GM04504 (cell line): Measurements from ENCODE around the gene CASTOR1.
"Not testable (repeated sequence)": the region's sequence is repeated elsewhere in the genome, so short reads cannot be mapped to it uniquely, and the experiment has no call there.

Experiments
- DNase-seq: peaks from one replicate; pipeline ENCODE4 v3.0.0-alpha.2; 2012; ENCODE audit warnings: low read depth

CASTOR1 gene

DNA sequence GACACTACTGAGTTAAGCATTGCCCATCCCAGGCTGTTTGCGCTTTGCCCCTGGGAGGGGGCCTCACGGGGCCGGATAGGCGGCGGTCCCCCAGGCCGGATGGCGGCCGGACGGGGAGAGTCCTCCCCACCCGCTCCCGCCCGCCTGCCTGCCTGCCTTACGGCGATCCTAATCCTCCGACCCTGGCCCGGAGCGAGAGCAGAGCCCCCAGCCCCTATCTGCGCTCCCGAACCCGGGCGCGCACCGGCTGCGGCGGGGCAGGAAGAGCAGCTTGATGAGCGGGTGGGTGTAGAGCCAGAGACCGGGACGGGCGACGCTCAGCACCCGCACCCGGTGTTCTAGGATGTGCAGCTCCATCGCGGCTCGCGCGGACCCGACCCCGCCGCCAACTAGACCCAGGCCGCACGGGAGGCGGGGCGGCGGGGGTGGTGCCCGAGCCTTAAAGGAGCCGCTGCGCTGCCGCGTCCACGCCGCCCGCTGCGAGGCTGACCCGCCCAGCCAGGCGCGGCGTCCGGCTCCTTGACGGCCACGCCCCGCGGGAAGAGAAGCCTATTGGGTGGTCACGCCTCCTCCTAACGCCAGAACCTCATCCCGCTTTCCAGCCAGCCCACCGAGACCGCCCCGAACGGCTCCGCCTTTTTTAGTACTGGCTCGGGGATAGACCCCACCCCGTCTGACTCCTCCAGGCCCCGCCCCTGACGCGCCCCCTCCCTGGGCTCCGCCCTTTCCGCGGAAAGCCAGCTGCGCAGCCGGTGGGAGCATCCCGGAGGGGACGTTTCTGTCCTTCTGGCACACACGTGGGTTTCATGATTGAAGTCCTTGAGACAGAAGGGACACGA lies at the start of gene CASTOR1:
Gene CASTOR1 (minus strand): TSS at position 365 of the 839 bp plus-strand sequence. CDS start 8 bp downstream, at position 357.
- DNase-seq: peak; percentile 95

- DNase-seq: no peak
These were observed 49.5 kb upstream of the CASTOR1 start for GRCh38 chr22:30338802-30339201.

DNA sequence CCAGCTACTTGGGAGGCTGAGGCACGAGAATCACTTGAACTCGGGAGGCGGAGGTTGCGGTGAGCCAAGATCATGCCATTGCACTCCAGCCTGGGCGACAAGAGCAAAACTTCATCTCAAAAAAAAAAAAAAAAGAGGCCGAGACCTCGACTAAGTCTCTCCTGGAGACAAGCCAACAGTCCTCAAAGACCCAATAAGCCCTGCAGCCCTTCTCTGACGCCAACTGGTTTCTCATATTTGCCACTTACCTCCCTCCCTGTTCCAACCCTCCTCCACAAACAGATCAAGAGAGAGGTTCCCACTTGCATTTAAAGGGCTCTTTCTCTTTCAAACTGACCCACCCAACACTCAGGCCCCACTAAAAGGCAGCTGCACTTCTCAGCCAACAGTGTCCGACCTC lies 49.0 kb upstream of the CASTOR1 start:
- DNase-seq: not testable (repeated sequence)

- no peak for DNase-seq
These were observed 48.1 kb upstream of the CASTOR1 start for GRCh38 chr22:30337461-30337778.

DNA sequence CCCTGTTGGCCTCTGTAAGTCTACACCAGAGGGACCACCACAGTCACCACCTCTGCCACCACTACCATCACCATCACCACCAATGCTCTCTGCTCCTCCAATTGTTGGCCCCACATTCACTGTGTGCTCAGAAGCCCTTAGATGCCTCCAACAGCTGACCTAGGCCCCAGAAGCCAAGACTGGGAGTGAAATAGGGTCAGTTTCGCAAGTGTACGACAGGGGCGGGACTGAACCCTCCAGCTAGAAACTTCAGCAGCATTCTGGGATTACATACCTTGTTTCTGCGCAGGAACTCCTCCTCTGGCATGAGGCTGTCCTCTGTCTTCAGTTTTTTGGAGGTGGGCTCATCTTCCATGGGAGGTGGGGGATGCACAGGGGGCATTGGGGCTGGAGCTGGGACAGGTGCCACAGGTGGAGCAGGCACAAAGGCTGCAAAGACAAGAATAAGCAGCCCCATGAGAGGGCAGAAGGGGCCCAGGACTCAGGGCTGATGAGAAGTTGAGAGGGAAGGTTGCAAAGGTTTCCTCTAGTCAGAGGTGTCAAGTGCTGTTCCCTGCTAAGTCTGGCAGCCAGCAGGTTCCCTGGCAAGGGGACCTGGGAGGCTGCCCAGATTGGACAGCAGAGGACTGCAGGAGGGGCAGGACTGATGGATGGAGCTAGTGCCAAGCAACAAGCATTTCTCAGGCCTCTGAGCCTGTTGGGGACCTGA lies 47.6 kb upstream of the CASTOR1 start:
- DNase-seq: no peak

- no peak for DNase-seq
These were observed 45.9 kb upstream of the CASTOR1 start for GRCh38 chr22:30335236-30335635.

DNA sequence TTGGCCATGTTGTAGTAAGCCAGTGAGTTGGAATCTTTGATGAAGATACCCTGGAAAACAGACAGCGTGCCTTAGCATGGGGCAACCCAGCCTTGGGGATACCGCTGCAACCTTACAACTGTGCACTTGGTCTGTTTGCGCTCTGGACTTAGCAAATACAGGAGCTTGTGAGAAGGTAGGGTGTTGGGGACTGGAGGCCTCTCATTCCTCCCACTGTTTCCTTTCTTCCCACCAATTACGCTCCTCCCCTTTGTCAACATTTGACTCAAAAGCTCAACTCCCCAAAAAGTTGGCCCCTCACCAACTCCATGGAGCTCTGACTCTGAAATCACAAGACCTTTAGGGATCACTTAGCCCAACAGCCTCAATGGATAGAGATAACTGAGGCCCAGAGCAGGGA lies 45.3 kb upstream of the CASTOR1 start:
- DNase-seq: no peak

DNA sequence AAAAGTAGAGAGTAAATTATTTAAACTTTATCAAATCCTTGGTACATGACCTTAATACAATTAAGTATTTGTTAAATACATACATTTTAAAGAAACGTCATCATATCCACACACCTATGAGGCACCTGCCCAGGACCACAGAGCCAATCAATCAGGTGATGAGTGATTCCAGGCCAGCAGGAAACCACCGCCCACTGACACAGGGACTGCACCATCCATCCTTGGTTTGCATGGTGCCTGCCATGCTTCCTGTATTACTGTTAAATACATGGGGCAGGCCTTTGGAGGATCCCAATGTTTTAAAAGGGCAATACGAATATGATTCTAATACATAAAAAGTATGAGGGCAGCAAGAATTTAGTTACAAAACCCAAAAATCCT lies 44.4 kb upstream of the CASTOR1 start:
- no peak for DNase-seq

- DNase-seq: no peak
These were observed 43.8 kb upstream of the CASTOR1 start for GRCh38 chr22:30332994-30333706.

DNA sequence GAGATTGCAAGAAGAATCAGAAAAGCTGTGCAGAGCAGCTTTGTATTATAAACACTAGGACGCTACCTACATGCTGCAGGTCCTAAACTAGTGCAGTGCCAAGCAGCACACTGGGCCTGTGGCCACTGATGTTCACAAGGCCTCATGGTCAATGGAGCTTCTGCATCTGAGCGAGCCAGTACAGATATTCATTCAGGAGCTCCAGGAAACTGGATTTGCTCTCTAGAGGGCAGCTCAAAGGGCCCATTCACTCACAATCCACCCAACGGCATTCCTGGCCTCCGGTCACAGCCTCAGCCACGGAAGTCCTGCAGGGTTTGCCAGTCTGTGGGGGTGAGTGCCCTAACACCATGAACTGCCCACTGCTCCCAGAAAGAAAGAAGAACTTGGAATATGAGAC lies 43.2 kb upstream of the CASTOR1 start:
- DNase-seq: no peak

GRCh38 chr22:30328466-30329049 lies 39.3 kb upstream of the CASTOR1 start:
- no peak for DNase-seq

DNA sequence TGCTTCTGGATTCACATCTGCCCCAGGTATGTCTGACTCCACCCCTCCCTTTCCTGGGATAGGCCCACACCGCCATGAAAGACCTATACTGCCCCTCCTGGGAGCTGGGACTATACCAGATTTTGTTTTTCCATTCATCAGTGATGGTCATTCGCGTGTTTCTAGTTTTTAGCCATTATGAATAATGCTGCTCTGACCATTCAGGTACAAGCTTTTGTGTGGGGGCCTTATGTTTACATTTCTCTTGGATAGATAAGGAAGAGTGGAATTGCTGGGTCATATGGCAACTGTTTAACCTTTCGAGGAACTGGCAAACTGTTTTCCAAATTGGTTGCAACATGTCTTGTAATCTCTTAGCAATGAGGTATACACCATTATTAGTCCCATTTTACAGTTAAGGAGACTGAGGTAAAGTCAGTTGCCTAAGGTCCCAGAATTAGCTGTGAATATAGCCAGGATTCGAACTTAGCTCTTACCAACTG lies 38.6 kb upstream of the CASTOR1 start:
- no peak for DNase-seq

GRCh38 chr22:30326706-30327362 lies 37.5 kb upstream of the CASTOR1 start, which contains the start of gene TBC1D10A:
Gene TBC1D10A, minus strand, starts transcription at chr22:30326941. Its CDS starts 60 bp downstream, at chr22:30326881.
- DNase-seq: peak; percentile 75

DNA sequence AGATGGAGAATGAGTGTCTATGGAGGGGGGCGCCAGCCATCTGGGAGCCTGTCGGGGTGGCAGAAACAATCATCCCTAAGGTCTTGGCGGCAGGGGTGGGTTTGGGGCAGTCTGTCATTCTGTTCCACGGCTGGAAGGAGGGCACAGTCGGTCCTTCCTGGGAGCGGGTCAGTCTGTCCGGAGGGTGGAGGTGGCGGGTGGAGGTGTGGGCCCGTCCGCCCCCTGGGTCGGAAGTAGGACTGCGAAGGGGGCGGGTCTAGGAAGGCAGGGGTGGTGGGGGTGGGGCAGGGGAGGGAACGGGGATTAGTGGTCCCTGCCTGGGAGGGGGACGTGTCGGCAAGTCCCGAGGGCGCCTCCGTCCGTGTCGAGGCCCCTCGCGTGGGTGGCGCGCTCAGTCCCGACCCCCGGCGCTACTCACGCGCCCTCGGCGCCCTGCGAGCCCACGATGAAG lies 37.0 kb upstream of the CASTOR1 start:
- no peak for DNase-seq

DNA sequence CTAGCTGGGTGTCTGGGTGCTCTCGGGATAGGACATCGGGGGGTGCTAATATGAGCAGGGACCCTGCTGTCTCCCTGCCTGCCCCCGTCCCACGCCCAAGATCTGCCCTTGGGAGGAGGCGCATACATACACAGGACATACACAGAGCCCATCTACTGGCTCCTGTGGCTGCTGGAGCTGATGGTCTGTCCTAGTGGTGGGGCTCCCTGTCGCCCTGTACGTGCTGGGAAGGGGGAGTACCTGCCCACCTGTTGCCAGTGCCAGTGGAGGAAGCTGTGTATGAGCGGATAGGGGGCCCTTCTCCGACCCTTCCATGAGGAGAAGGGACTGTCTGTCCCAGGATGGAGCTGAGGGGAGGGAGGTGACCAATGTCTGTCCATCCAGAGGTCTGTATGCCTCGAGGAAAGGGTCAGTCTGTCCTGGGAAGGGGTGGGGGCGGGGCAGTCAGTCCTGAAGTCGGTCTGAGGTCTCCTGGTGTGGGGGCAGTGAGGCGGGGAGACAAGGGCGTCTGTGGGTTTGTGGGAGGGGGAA lies 36.5 kb upstream of the CASTOR1 start:
- DNase-seq: no peak

- DNase-seq: peak; percentile 70
These were observed 35.9 kb upstream of the CASTOR1 start for GRCh38 chr22:30325065-30325720.

- DNase-seq: no peak
These were observed 34.9 kb upstream of the CASTOR1 start for GRCh38 chr22:30324014-30324730.

- DNase-seq: no peak
These were observed 33.9 kb upstream of the CASTOR1 start for GRCh38 chr22:30323246-30323645.

- DNase-seq: no peak
These were observed 32.2 kb upstream of the CASTOR1 start for GRCh38 chr22:30321461-30321860.

- no peak for DNase-seq
These were observed 30.8 kb upstream of the CASTOR1 start for GRCh38 chr22:30320021-30320556.
